ENCODE data around the gene PTCRA.

The PTCRA gene

GRCh38 chr6:42928986-42929820 is 13.3 kb downstream of the PTCRA start, which contains the start of gene CNPY3:
Gene CNPY3 (plus strand): TSS chr6:42929480. CDS start chr6:42929571, 91 bp downstream.
- DNase-seq (ENCODE audit: insufficient read length, low spot score) (peak; percentile 74), FAIRE-seq (no peak)
- no peak for TF ChIP-seq CTCF (IDR thresholded peaks at IDR 0.05; ENCODE audit: insufficient read depth, missing control alignments)

- no peak for TF ChIP-seq CTCF (IDR thresholded peaks at IDR 0.05; ENCODE audit: insufficient read depth, missing control alignments)
- no peak for FAIRE-seq
- DNase-seq (ENCODE audit: insufficient read length, low spot score), result no peak
Observed at GRCh38 chr6:42929821-42930360, 14.0 kb downstream of the PTCRA start.

GRCh38 chr6:42932412-42932811 is 16.6 kb downstream of the PTCRA start:
- FAIRE-seq (no peak), DNase-seq (ENCODE audit: insufficient read length, low spot score) (no peak)
- no peak for TF ChIP-seq CTCF (IDR thresholded peaks at IDR 0.05; ENCODE audit: insufficient read depth, missing control alignments)

- DNase-seq (ENCODE audit: insufficient read length, low spot score), result no peak
- no peak for TF ChIP-seq CTCF (IDR thresholded peaks at IDR 0.05; ENCODE audit: insufficient read depth, missing control alignments)
- FAIRE-seq, result no peak
Observed at GRCh38 chr6:42933205-42933604, 17.4 kb downstream of the PTCRA start.

GRCh38 chr6:42935322-42935721 is 19.5 kb downstream of the PTCRA start:
- DNase-seq (ENCODE audit: insufficient read length, low spot score) (no peak), FAIRE-seq (no peak)
- no peak for TF ChIP-seq CTCF (IDR thresholded peaks at IDR 0.05; ENCODE audit: insufficient read depth, missing control alignments)

GRCh38 chr6:42936398-42936797 is 20.5 kb downstream of the PTCRA start:
- no peak for TF ChIP-seq CTCF (IDR thresholded peaks at IDR 0.05; ENCODE audit: insufficient read depth, missing control alignments)
- no peak for FAIRE-seq
- DNase-seq (ENCODE audit: insufficient read length, low spot score), result no peak
